Keratinocyte (primary cell): ENCODE results near the gene AKAP10. TPM values are rescaled to one million over a fixed set of nuclear protein-coding genes. Genes with fewer than 3 reads are reported as not detected.

Source experiments
- DNase-seq: peaks from one replicate; pipeline ENCODE4 v3.0.0-alpha.2; 2011; ENCODE audit warnings: low read depth, missing footprints, low spot score
- FAIRE-seq: peaks from 2 replicates; lab custom pipeline; 2011; peaks lifted over from hg19 to GRCh38; lab: Jason Lieb, UNC
- H2AFZ ChIP-seq: 2 replicates; pipeline ENCODE4 v1.6.0; 2012; ENCODE audit warnings: low read length, control low read depth, inconsistent platforms; ENCODE audit not compliant: control insufficient read depth
- H3K27ac ChIP-seq: 2 replicates; pipeline ENCODE4 v1.5.1; 2011; ENCODE audit warnings: low read length; ENCODE audit not compliant: control insufficient read depth, insufficient read depth
- H3K27me3 ChIP-seq: 3 replicates; pipeline ENCODE4 v1.6.0; 2011; ENCODE audit warnings: low read length; ENCODE audit not compliant: control insufficient read depth, insufficient read depth; ENCODE audit errors: extremely low read depth
- H3K36me3 ChIP-seq, 2 experiments: 2 replicates in 1 of 2; 3 replicates in 1 of 2; pipeline ENCODE4 v1.5.1; 2011; ENCODE audit warnings: low read length in 2 of 2, mild to moderate bottlenecking in 1 of 2; ENCODE audit not compliant: control insufficient read depth in 2 of 2, insufficient read depth in 2 of 2; ENCODE audit errors: extremely low read depth in 1 of 2
- H3K4me1 ChIP-seq: 3 replicates; pipeline ENCODE4 v1.5.1; 2011; ENCODE audit warnings: low read length; ENCODE audit not compliant: control insufficient read depth, insufficient read depth; ENCODE audit errors: extremely low read depth
- H3K4me2 ChIP-seq: 3 replicates; pipeline ENCODE4 v1.6.0; 2011; ENCODE audit warnings: low read depth, low read length; ENCODE audit not compliant: control insufficient read depth, insufficient read depth; ENCODE audit errors: extremely low read depth
- H3K4me3 ChIP-seq, 3 experiments: fragments of 200-600 bp in 1 of 3; sonication (generic) in 1 of 3; 2 replicates in 2 of 3; 3 replicates in 1 of 3; pipeline ENCODE4 v1.5.1; 2011 to 2016; ENCODE audit warnings: low read length in 3 of 3, mild to moderate bottlenecking in 3 of 3, control low read depth in 2 of 3, inconsistent platforms in 1 of 3, low read depth in 1 of 3, mixed read lengths in 1 of 3, mixed run types in 1 of 3, moderate library complexity in 1 of 3; ENCODE audit not compliant: control insufficient read depth in 2 of 3, insufficient read depth in 2 of 3; ENCODE audit errors: extremely low read depth in 1 of 3
- H3K79me2 ChIP-seq: 2 replicates; pipeline ENCODE4 v1.6.0; 2012; ENCODE audit warnings: low read length; ENCODE audit not compliant: control insufficient read depth, insufficient read depth
- H3K9ac ChIP-seq: 3 replicates; pipeline ENCODE4 v1.6.0; 2011; ENCODE audit warnings: low read length; ENCODE audit not compliant: control insufficient read depth, insufficient read depth; ENCODE audit errors: extremely low read depth
- H3K9me1 ChIP-seq: 3 replicates; pipeline ENCODE4 v1.6.0; 2011; ENCODE audit warnings: low read length; ENCODE audit not compliant: control insufficient read depth, insufficient read depth; ENCODE audit errors: extremely low read depth
- H3K9me3 ChIP-seq: 2 replicates; pipeline ENCODE4 v1.5.1; 2012; ENCODE audit warnings: low read depth, low read length; ENCODE audit not compliant: control insufficient read depth
- H4K20me1 ChIP-seq: 3 replicates; pipeline ENCODE4 v1.6.0; 2011; ENCODE audit warnings: low read length; ENCODE audit not compliant: control insufficient read depth, insufficient read depth; ENCODE audit errors: extremely low read depth
- EZH2 ChIP-seq: IDR thresholded peaks from one replicate; pipeline ENCODE4 v1.6.1; 2012; ENCODE audit warnings: inconsistent platforms, mild to moderate bottlenecking, low read length, moderate library complexity
- dilution Hi-C: fragments of 300-500 bp; cut with MboI; formaldehyde crosslinking; loops from one replicate; pipeline ENCODE4 v1.7.0; 2020; ENCODE audit warnings: low sequenced_read_pairs; ENCODE audit not compliant: extremely low pct_ligation_motif_present
- polyA plus RNA-seq, 5 experiments: library from polyadenylated mRNA; depleted of rRNA in 3 of 5; stranded (reverse) in 3 of 5; stranded (forward) in 1 of 5; unstranded in 1 of 5; fragments of >200 nt; gene quantifications; 1 replicate in 1 of 5; 2 replicates in 3 of 5; 3 replicates in 1 of 5; pipeline versions ENCODE4 v1.2.1 to v1.2.3, GENCODE V29; 2011 to 2012; ENCODE audit warnings: missing spikeins in 2 of 5, low read depth in 1 of 5, low replicate concordance in 1 of 5
- TF ChIP-seq, protein P1 (sequence below), 3 experiments: IDR thresholded peaks in 1 of 3; conservative IDR thresholded peaks in 1 of 3; optimal IDR thresholded peaks in 1 of 3; 2 replicates in 2 of 3; 3 replicates in 1 of 3; pipeline versions ENCODE3 to v1.5.1; 2011; ENCODE audit warnings: low read length in 3 of 3, mild to moderate bottlenecking in 3 of 3, moderate library complexity in 2 of 3, control low read depth in 1 of 3, inconsistent platforms in 1 of 3; ENCODE audit not compliant: insufficient read depth in 2 of 3; ENCODE audit errors: extremely low read depth in 1 of 3

The AKAP10 gene
- polyA plus RNA-seq, 1 donor (not counting 4 experiments of a cell fraction or from before 2014, with no cell fraction given) = 30.8 TPM

DNA sequence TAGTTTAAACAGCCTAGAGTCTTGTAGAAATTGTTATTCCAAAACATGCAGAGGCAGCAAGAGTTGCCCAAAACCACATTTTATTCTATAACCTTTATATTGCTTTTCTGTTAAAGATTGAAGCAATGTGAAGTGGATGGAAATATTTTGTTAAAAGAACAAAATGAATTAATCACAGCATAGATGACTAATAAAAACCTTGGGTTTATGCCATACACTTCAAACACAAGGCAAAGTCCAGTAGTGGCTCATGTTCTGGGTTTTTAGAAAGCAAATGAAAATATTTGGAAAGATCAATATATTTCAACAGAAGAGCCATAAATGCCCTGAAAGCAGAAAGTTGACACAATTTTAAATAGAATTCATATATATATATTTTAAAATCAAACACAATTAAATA lies 73.2 kb downstream of the AKAP10 start:
- Histone ChIP-seq H3K27ac (no peak overlapping the region), H3K4me2 (no peak overlapping the region)
- no peak for DNase-seq

DNA sequence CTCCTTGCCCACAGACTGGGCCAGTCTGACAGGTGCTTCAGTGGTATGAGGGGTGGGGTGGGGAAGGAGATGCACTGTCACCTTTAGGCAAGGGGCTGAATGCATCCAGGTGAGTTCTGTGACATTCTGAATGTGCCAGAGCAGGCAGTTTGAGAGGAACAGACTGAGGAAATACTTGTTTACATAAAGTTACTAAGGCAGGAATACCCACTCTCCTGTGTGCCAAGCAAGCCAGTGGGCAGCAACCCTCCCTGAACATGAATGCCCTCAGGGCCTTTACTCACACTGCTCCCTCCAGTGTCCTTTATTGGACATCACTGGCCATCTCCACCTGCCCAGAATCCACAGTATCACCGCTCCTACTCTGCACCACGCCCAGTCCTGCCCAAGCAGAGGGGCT lies 76.8 kb downstream of the AKAP10 start:
- no peaks in the 10 kb centered on the region for H4K20me1 ChIP-seq
- no peak overlapping the region for H3K4me2 ChIP-seq
- no peaks in the 10 kb centered on the region for H3K79me2 ChIP-seq
- FAIRE-seq (no peak), DNase-seq (no peak)
- H2AFZ ChIP-seq = no peak overlapping the region
- no peaks in the 10 kb centered on the region for H3K27me3 ChIP-seq
- H3K9me3 ChIP-seq = no peaks in the 10 kb centered on the region
- no peak overlapping the region for H3K4me3 ChIP-seq
- dilution Hi-C loops = no loop called here
- no peaks in the 10 kb centered on the region for H3K9me1 ChIP-seq
- TF ChIP-seq, protein P1, sequence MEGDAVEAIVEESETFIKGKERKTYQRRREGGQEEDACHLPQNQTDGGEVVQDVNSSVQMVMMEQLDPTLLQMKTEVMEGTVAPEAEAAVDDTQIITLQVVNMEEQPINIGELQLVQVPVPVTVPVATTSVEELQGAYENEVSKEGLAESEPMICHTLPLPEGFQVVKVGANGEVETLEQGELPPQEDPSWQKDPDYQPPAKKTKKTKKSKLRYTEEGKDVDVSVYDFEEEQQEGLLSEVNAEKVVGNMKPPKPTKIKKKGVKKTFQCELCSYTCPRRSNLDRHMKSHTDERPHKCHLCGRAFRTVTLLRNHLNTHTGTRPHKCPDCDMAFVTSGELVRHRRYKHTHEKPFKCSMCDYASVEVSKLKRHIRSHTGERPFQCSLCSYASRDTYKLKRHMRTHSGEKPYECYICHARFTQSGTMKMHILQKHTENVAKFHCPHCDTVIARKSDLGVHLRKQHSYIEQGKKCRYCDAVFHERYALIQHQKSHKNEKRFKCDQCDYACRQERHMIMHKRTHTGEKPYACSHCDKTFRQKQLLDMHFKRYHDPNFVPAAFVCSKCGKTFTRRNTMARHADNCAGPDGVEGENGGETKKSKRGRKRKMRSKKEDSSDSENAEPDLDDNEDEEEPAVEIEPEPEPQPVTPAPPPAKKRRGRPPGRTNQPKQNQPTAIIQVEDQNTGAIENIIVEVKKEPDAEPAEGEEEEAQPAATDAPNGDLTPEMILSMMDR (optimal IDR thresholded peaks at IDR 0.05 in 1 of 3, IDR thresholded peaks at IDR 0.05 in 1 of 3, conservative IDR thresholded peaks at IDR 0.05 in 1 of 3; ENCODE audit: extremely low read depth in 1 of 3, insufficient read depth in 2 of 3, low read length in 3 of 3) = no peak
- no peak for TF ChIP-seq EZH2
- no peak overlapping the region for H3K9ac ChIP-seq
- peaks cover 8 to 10% of the 10 kb centered on the region in 2 experiments for H3K36me3 ChIP-seq
- H3K4me1 ChIP-seq = peaks cover 16% of the 10 kb centered on the region
- H3K27ac ChIP-seq = no peak overlapping the region

More for the DNA sequence above, 73.2 kb downstream of the AKAP10 start:
- dilution Hi-C loops = no loop called here
- Histone ChIP-seq H3K9ac (no peak overlapping the region), H3K4me3 (no peak overlapping the region), H2AFZ (no peak overlapping the region), H3K79me2 (no peaks in the 10 kb centered on the region), H3K9me1 (no peaks in the 10 kb centered on the region), H3K9me3 (no peaks in the 10 kb centered on the region), H3K36me3 (peaks cover 16 to 21% of the 10 kb centered on the region in 2 experiments), H4K20me1 (no peaks in the 10 kb centered on the region), H3K27me3 (no peaks in the 10 kb centered on the region), H3K4me1 (no peaks in the 10 kb centered on the region)
- TF ChIP-seq, protein P1 (optimal IDR thresholded peaks at IDR 0.05 in 1 of 3, IDR thresholded peaks at IDR 0.05 in 1 of 3, conservative IDR thresholded peaks at IDR 0.05 in 1 of 3; ENCODE audit: extremely low read depth in 1 of 3, insufficient read depth in 2 of 3, low read length in 3 of 3) = no peak
- TF ChIP-seq EZH2 = no peak
- FAIRE-seq = no peak
